D341Med (cell line): ENCODE measurements around the gene RASSF5.

Source experiments
- DNase-seq: peaks from one replicate; pipeline ENCODE4 v3.0.0; 2012; ENCODE audit warnings: low spot score

RASSF5 gene

DNA sequence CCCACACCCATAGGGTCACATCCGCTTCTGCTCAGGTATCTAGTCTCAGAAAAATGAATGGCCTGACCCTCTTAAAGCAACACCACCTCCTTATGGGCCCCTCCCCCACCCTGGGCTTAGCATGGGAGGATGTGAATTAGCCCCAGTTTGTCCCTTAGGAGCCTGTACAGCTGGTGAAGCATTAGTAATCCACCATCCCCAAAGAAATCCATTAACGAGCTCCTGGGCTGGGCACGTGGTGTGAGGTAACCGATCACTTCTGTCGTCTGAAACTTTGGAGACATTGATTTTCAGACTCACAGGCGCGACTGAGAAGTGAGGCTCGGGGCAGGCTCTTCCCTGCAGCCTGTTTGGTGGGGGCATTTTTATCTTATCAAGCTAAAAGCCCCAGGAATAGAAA is 10.5 kb downstream of the RASSF5 start:
- no peak for DNase-seq

DNA sequence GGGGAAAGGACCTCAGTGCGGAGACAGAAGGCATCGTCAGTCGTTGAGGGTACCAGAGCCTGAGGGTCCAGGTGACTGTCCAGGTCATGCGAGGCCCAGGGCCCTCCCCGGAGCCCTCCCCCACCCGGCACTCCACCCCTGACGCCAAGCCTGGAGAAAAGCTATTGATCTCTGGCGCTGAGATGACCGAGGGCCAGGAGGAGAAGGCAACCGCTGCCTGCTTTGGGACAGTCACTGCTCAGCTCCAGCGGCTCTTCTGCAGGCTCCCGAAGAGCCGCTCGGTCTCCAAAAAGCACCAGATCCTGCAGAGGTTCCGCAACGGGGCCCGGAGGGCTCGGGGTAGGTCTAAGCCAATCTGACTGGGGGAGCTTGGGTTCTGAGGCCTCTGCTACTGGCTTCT is 10.9 kb downstream of the RASSF5 start:
- no peak for DNase-seq

DNA sequence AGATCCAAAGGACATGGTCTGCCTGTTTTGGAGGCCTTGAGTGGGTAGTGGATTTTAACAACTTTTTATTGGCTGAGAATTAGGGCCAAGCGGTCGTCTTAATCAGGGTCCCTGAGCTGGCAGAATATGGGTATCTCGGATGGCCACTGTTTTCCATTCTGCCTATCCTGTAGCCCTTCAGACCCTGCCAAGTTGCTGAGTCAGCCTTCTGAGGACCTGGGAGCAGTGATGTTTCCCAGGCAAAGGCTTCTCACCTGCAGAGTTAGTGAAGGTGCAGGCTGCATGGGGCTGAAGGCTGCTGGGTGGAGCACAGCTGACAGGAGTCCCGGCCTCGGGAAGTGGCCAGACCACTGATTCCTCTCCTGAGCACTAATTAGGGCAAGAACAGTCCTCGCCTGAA is 11.4 kb downstream of the RASSF5 start:
- no peak for DNase-seq

DNA sequence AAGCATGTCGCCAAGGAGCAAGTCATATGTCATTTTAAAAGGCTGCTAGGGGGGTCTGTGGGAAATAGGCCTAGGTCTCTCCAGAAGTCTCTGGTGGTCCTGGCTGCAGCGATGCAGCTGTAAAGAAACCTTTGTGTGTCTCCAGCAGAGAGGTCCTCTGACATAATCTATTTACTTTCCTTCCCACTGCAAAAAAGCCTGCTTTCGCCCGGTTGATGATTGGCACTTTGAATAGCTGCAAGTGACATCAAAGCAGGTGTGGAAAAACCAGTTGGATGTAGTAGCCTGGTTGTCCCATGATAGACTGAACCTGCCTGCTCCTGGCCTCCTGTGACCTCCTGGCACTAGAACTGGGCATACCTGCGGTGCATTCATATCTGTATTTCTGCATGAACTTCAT is 13.8 kb downstream of the RASSF5 start:
- DNase-seq: no peak

DNA sequence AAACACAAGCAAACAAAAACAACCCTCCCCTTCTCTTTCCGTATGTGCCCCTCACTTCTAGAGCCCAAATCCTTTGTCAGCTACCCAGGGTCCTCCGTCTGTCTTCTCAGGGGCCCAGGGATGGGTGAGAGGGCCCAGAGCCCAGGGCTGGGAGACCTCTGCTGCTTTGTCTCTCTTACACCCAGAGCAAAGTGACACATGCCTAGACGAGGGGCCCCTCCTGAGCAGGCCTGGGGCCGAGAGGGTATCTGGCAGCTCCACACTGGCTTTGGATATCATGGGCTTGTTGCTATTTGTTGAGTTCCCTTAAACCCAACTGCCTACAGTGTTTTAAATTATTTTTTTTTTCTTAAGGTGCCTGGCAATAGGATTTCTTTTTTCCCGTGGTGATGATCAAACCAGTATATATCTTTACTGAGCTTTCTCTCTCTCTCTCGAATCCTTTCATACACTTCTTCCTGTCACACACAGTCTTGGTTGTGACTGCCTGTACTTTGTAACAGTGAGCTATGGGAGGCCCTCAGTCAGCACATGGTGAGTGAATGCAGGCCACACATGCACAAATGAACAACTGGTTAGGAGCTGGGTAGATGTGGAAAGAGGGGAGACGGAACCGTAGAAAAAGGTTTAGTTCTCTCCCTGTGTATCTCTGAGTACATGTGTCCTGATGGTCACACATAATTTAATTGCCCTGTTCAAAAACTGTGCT is 14.5 kb downstream of the RASSF5 start:
- DNase-seq: no peak

DNA sequence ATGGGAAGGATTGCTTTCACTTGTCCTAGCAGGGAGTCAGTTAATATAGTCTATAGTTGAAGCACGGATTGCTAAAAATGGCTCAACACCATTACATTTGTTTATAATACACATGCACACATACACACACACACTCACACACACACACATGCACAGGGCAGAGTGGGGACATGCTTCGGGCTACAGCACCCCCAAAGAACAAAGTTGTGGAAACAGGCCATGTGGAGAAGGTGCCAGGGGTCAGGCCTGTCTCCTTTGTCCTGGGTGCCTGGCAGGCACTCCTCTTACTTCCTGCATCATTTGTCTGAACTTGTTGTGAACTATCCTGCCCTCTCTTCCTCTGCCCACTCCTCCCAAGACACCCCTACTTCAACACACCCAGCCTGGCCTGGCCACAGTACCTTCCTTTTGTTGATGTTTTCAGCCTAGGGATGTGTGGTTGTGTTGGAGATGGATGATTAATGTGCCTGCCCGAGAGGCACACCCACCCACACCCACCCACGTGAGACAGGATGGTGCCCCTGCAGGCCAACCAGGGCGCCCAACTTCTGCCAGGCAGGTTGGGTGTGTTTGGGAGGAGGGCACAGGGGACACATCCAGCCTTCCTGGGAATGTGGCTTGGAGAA is 17.5 kb downstream of the RASSF5 start:
- no peak for DNase-seq

DNA sequence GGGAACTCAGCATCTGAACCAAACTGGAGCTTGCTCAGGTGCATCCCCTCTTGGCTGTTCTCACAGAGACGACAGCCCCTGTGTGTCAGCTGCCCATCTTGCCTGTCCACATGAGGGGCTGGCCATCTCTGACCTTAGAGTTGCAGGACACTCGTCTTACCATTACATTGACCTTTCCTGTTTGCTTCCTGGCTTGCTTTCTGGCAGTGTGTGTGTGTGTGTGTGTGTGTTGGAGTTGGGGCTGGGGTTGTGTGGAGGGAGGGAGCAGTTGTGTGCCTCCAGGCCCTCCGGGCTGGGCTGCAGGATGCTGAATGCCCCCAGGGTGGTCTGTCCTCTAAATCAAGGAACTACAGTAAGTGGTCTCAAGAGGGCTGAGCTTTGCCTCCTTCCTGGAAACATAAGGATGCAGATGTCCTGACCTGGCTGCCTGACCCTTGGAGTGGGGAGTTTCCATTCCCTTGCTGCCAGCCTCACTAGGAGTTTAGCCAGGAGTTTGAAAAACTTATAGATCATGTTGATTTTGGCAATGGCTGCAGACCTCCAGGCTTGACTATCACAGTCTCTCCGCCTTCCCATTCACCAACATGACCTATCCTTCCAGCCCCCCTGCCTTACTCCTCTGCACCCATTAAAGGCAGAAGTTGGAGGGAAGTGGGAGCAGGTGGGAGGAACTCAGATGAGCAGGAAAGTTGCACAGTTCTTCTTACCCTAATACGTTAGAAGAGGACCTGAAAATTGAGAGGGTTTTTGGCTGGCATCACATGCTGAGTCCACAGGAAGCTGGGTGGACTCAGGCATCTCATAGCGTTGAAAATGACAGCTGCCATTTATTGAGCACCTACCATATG is 19.0 kb downstream of the RASSF5 start:
- no peak for DNase-seq

DNA sequence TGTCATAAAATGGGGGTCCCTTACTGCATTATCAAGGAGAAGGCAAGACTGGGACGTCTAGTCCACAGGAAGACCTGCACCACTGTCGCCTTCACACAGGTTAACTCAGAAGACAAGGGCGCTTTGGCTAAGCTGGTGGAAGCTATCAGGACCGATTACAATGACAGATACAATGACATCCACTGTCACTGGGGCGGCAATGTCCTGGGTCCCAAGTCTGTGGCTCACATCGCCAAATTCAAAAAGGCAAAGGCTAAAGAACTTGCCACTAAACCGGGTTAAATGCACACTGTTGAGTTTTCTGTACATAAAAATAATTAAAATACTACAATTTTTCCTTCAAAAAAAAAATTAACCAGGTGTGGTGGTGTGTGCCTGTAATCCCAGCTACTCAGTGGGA is 22.1 kb downstream of the RASSF5 start:
- DNase-seq: no peak

DNA sequence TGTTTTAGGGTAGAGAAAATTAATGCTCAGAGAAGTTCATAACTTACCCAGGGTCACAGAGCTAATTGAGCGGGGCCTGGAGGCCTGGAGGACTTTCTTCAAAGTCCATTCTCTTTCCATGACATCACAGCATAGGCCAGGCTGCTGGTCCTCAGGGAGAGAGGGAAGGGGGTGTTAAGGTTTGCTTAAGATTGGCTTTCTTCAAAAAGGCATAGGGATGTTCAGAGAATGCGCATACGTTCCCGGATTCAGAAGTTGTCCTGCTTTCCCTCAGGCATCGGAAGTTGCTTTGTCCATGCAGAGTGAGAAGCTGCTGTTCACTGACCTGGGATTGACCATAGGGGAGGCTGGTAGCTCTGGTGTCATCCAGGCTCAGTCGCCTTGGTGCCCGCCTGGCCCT is 25.0 kb downstream of the RASSF5 start:
- no peak for DNase-seq

DNA sequence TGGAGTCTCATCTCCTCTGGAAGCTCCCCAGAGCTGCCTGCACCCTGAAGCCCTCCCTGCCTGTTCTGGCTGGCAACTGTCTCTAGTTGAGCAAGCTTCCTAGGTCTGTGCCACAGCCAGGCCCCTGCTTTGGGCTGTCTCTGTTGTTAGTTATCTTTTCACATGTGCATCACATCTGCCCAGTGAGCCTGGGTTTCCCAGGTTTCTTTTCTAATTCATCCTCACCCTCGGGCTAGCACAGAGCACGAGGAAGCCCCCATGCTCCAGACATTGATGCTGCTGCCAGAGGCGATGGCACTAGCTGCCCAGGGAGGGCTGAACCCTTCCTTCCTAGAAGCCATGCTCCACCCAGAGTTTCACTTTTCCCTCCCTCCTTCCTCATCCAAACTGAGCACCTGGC is 27.2 kb downstream of the RASSF5 start:
- DNase-seq: no peak

DNA sequence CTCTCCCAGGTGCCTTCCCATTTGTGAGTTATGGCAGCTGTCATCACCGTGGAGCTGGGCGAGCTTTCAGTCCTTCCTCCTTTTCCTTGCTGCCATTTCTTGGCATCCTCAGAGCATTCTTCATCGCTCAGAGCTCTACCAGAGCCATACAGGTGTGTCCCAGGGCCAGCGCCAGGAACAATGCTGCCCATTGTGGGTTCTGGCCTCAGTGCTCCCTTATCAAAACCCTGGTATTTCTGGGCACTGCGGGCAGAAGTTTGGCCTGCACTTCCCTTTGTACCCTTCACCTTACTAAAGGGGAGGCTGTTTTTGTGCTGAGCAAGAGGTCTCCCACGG is 28.5 kb downstream of the RASSF5 start:
- DNase-seq: no peak

DNA sequence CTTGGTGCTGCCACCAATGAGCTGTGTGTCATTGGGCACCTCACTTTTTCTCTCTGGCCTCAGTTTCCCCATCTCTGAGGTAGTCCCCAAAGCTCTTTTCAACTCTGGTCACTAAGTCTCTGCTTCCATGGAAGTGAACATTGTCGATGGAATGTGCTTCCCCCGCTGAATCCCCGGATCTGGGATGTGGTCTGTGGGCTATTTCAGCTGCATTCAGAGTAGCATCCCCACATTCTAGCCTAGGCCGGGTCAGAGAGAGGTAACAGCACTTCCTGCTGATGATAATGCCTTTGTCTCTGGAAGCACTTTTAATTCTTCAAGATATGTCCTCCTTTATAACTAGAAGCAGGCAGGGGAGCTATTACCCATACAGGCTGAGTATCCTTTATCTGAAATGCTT is 29.8 kb downstream of the RASSF5 start:
- no peak for DNase-seq

DNA sequence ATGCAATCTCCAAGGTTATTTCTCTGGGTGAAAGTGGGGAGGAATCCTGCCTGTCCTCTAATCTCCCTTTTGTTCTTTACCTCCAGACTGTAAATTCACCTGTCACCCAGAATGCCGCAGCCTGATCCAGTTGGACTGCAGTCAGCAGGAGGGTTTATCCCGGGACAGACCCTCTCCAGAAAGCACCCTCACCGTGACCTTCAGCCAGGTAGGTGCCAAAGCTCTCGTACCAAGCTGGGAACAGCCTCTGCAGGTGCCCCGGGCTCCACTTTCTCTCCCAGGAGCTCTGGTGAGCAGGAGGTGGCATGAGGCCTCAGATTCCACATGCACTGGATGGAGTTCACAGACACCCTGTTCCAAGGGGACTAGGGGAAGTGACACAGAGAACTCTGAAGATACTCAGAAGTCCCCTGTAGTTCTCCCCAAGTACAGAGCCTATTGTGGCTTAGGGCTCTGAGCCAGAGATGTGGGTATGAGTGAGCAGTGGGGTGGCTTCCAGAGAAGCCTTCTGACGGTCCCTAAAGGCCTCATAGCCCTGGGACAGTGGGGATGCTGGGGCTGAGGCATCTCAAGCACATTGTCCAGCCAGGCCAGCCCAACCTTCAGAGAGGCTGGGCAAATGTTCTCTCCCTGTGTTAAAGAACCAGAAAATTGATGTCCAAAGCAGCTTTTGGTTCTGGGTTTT is 30.9 kb downstream of the RASSF5 start:
- DNase-seq: no peak

DNA sequence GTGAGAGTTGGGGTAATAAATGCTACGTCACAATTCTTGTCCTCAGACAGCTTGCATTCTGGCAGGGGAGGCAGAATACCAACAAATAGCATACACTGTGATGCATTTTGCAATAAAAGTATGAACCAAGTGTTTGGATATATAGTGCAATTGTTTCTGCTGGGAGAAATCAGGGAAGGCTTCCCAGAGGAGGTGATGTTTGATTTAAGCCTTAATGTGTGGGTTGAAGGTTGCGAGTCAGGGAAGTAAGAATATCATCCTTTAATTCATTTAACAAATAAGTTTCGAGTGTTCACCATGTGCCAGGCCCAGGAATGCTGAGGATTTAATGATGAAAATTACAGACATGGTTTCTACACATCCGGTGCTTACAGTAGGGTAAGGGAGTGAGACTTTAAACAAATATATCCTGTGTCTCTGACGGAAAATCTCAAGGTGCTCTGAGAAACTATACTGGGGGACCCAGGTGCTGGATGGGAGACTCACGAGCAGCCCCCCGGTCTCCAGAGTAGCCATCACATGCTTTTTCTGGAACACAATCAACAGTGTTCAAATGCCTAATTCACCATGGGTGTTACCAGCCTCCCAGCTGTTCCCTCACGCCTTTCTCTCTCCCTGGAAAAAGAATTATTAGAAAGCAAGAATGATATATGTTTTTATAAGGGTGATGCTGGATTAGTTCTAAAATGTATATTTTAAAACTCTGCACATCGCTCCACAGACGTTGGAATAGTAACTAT is 31.7 kb downstream of the RASSF5 start:
- no peak for DNase-seq

DNA sequence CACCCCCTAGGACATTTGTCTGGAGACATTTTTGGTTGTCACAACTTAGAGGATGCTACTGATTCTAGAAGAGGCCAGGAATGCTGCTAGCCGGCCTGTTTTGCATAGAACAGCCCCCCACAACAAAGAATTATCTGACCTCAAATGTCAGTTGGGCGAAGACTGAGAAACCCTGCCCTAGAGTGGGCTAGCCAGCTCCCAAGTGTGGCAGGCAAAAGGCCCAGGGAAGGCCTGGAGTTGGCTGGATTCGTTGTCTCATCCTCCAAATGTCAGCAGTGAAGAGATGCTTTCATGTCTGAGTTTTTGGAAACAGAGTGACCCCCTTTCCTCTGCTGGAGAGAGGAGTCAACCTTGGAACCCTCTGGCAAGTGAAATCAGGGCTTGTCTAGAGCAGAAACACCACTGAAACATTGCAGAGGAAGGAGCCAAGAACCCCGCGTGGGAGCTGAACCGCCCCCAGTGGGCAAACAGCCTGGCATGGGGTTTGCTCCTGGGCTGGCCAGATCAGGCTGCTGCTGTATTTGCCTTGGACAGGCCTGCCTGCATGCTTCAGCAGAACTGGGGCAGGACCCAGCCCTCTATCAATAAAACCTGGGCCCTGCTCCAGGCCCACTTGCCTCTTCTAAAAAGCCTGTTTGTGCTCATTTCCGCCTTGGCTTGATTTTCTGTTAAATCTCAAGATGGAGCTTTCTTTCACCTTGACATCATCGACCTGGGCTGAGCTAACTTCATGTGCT is 32.9 kb downstream of the RASSF5 start:
- DNase-seq: no peak

DNA sequence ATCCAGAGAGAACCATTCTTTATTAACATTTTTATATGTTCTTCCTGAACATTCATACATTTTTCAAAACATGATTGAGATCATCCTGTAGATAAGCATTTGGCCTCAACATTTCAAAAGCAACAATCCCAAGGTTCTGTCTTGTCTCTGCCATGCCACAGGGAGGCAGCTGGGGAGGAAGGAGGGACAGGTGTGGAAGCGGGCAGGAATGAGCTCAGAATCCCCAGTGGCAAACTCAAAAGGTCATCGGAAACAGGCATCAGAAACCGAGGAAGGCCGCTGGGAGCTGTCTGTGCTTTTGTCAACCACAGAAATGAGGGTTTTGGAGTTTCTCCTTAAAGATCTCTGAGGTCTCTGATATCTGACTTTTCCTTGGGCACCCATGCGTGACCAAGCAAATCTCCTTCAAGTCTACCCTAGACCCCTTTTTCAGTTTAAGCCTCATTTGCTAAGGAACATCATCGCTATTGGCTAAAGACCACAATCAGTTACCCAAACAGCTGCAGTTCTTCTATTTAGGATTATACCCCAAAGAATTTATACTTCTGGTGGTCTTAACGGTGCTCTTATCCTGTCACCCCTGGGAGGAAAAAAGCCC is 34.0 kb downstream of the RASSF5 start:
- no peak for DNase-seq

DNA sequence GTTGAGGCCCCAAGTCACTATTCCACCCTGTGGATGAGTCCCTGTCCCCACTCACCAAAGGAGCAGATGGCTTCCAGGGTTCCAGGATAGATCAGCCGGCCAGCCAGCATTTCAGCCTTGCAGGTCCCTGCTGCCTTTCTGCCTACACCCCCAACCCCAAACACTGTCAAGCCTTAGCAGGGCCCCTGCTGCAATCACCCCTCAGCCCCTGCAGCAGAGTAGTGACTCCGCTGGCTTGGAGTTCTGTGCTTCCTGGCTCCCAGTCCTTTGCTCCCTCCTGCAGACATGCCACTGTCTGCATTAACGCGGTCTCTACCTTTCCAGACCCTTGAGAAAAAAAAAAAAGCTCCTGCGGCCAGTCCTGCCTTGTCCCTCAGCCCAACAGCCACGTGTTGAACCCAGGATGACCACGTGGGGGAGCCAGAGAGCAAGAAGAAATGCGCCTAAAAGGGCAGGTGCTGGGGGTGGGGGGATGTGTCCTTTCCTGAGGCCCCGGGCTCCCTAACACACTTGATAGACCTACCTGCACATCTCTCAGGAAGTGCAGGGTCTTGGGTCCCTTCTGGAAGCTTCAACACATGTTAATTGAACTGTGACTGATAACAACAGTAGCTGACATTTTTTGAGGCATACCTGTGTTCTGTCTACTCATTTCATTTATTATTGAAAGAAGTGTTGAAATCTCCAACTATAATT is 37.4 kb downstream of the RASSF5 start:
- peak; percentile 92 for DNase-seq

DNA sequence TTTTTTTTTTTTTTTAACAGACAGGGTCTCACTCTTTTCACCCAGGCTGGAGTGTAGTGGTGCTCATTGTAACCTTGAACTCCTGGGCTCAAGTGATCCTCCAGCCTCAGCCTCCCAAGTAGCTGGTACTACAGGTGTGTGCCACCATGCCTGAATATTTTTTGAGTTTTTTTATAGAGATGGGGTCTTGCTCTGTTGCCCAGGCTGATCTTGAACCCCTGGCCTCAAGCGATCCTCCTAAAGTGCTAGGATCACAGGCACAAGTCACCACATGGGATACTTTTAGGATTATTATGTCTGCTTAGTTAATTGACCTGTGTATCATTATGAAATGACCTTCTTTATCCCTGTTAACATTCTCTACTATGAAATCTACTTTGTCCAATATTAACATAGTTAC is 38.0 kb downstream of the RASSF5 start:
- DNase-seq: no peak

DNA sequence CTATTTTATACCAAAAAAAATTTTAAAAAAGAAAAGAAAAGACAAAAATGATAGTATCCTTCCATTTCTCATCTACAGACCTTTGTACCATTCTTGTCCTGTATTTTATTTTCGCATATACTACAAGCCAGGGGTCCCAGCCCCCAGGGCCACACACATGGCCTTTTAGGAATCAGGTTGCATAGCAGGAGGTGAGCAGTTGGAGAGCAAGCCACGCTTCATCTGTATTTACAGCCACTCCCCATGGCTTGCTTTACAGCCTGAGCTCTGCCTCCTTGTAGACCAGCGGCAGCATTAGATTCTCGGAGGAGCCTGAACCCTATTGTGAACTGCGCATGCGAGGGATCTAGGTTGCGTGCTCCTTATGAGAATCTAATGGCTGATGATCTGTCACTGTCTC is 39.8 kb downstream of the RASSF5 start:
- DNase-seq: no peak

DNA sequence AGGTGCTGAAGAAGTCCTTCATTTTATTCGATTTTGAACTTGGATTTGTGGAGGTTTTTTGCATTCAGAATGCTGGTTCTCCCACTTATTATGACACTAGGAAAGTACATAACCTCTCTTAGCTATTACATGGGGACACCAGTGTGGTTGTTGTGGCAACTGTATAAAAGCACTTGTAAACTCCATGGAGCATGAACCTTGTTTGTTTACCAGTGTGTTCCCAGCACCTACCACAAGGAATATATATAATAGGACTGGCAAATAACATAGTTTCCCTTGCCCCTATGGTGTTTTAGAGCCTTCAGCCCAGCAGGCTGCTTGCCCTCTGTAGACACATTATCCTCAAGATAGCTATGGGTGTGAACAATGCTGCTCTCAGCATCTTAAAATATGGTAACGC is 43.1 kb downstream of the RASSF5 start:
- DNase-seq: no peak
